HepG2 (cell line): ENCODE measurements around the gene CNNM4. TPM values are rescaled to one million over a fixed set of nuclear protein-coding genes. Genes with fewer than 3 reads are reported as not detected.
A peak's percentile ranks its signal among the peaks of the same experiment; 100 is the strongest.

ENCODE experiments used
- ARID2 ChIP-seq: sonication (generic); formaldehyde crosslinking; IDR thresholded peaks from 2 replicates; pipeline ENCODE4 v1.8.1; 2022; ENCODE audit warnings: mild to moderate bottlenecking, missing genetic modification reagents, borderline replicate concordance
- FOXC1 ChIP-seq: sonication (generic); formaldehyde crosslinking; IDR thresholded peaks from 2 replicates; pipeline ENCODE4 v1.8.0; 2022; ENCODE audit warnings: mild to moderate bottlenecking, missing genetic modification reagents, borderline replicate concordance
- TAF1 ChIP-seq: sonication (generic); formaldehyde crosslinking; IDR thresholded peaks from 2 replicates; pipeline ENCODE4 v1.4.0; 2020; ENCODE audit warnings: missing genetic modification reagents
- TAF15 ChIP-seq: fragments of 200-400 bp; formaldehyde crosslinking; IDR thresholded peaks from one replicate; pipeline ENCODE4 v1.6.1; 2018; ENCODE audit warnings: mild to moderate bottlenecking, low read depth, low read length; ENCODE audit not compliant: poor library complexity, severe bottlenecking
- TBX3 ChIP-seq: fragments of 450-650 bp; IDR thresholded peaks from 2 replicates; pipeline ENCODE4 v1.6.1; 2017; ENCODE audit warnings: antibody characterized with exemption, mild to moderate bottlenecking, inconsistent platforms, borderline replicate concordance
- ZFP82 ChIP-seq: sonication (generic); formaldehyde crosslinking; IDR thresholded peaks from 2 replicates; pipeline ENCODE4 v1.5.1; 2020; ENCODE audit warnings: mild to moderate bottlenecking, missing genetic modification reagents, borderline replicate concordance
- ZKSCAN1 ChIP-seq: fragments of 150-350 bp; IDR thresholded peaks from 2 replicates; pipeline ENCODE4 v1.6.1; 2014; ENCODE audit warnings: low read length
- ZNF431 ChIP-seq: sonication (generic); formaldehyde crosslinking; IDR thresholded peaks from 2 replicates; pipeline ENCODE4 v1.9.0; 2022; ENCODE audit warnings: missing genetic modification reagents, low read depth, mild to moderate bottlenecking, borderline replicate concordance
- ZNF501 ChIP-seq: sonication (generic); formaldehyde crosslinking; IDR thresholded peaks from 2 replicates; pipeline ENCODE4 v1.5.1; 2020; ENCODE audit warnings: mild to moderate bottlenecking, moderate library complexity, missing genetic modification reagents
- ZNF724P ChIP-seq: sonication (generic); formaldehyde crosslinking; IDR thresholded peaks from 2 replicates; pipeline ENCODE4 v1.8.0; 2022; ENCODE audit warnings: missing genetic modification reagents, borderline replicate concordance
- ZNF747 ChIP-seq: sonication (generic); formaldehyde crosslinking; IDR thresholded peaks from 2 replicates; pipeline ENCODE4 v1.8.1; 2023; ENCODE audit warnings: missing genetic modification reagents, mild to moderate bottlenecking, borderline replicate concordance
- ZNF770 ChIP-seq: sonication (generic); formaldehyde crosslinking; IDR thresholded peaks from 2 replicates; pipeline ENCODE4 v1.5.0; 2020; ENCODE audit warnings: mild to moderate bottlenecking, missing genetic modification reagents
- ZNF776 ChIP-seq: sonication (generic); formaldehyde crosslinking; IDR thresholded peaks from 2 replicates; pipeline ENCODE4 v1.4.0; 2020; ENCODE audit warnings: mild to moderate bottlenecking, missing genetic modification reagents
- polyA plus RNA-seq, 8 experiments: library from polyadenylated mRNA; depleted of rRNA in 3 of 8; stranded (reverse) in 7 of 8; unstranded in 1 of 8; fragments of >200 nt; fragmentation: Illumina TruSeq in 4 of 8; extraction: Trizol in 4 of 8; gene quantifications; 2 replicates each; pipeline versions ENCODE4 v1.2.1 to v1.2.3, GENCODE V29; 2011 to 2016; ENCODE audit warnings: low read depth in 4 of 8, missing spikeins in 1 of 8, mixed read lengths in 1 of 8; ENCODE audit not compliant: insufficient read depth in 1 of 8
- total RNA-seq, 5 experiments: library from RNA; depleted of rRNA; stranded (reverse); fragments of >200 nt; fragmentation: Illumina TruSeq; extraction: Trizol; gene quantifications; 2 replicates each; pipeline ENCODE4 v1.2.3, GENCODE V29; 2016; ENCODE audit warnings: low read depth in 1 of 5
- TF ChIP-seq, protein P1 (sequence below), 2 experiments: sonication (generic) in 1 of 2; formaldehyde crosslinking in 1 of 2; IDR thresholded peaks; 2 replicates each; pipeline versions ENCODE4 v1.6.1 to v1.9.0; 2014 to 2022; ENCODE audit warnings: antibody characterized with exemption in 1 of 2, borderline replicate concordance in 1 of 2, inconsistent platforms in 1 of 2, low read depth in 1 of 2, missing genetic modification reagents in 1 of 2
- TF ChIP-seq, protein P2 (sequence below): sonication (generic); formaldehyde crosslinking; IDR thresholded peaks from 2 replicates; pipeline ENCODE4 v1.4.0; 2020; ENCODE audit warnings: missing genetic modification reagents
- TF ChIP-seq, protein P3 (sequence below): sonication (generic); formaldehyde crosslinking; IDR thresholded peaks from 2 replicates; pipeline ENCODE4 v1.8.0; 2022; ENCODE audit warnings: missing genetic modification reagents, mild to moderate bottlenecking, borderline replicate concordance

The CNNM4 gene
- total and polyA plus RNA-seq, 2 of the 13 experiments (the other 11 are each of a cell fraction or from before 2014, with no cell fraction given): 5.9 to 8.4 TPM

GRCh38 chr2:96816127-96816835 lies 55.6 kb downstream of the CNNM4 start, which contains the start of gene CNNM3 (continued):
- TF ChIP-seq, protein P1, sequence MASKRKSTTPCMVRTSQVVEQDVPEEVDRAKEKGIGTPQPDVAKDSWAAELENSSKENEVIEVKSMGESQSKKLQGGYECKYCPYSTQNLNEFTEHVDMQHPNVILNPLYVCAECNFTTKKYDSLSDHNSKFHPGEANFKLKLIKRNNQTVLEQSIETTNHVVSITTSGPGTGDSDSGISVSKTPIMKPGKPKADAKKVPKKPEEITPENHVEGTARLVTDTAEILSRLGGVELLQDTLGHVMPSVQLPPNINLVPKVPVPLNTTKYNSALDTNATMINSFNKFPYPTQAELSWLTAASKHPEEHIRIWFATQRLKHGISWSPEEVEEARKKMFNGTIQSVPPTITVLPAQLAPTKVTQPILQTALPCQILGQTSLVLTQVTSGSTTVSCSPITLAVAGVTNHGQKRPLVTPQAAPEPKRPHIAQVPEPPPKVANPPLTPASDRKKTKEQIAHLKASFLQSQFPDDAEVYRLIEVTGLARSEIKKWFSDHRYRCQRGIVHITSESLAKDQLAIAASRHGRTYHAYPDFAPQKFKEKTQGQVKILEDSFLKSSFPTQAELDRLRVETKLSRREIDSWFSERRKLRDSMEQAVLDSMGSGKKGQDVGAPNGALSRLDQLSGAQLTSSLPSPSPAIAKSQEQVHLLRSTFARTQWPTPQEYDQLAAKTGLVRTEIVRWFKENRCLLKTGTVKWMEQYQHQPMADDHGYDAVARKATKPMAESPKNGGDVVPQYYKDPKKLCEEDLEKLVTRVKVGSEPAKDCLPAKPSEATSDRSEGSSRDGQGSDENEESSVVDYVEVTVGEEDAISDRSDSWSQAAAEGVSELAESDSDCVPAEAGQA (IDR thresholded peaks at IDR 0.05; ENCODE audit: low read depth): 0 out of 2 replicates have a peak, but pooled peaks have one; percentile 41
- TF ChIP-seq, protein P1 (CRISPR knock-in tag; IDR thresholded peaks at IDR 0.05; ENCODE audit: borderline replicate concordance): no peak; the same call in 1 of the 2 replicates
- TF ChIP-seq ZNF770 (CRISPR knock-in tag): 0 out of 2 replicates have a peak, but pooled peaks have one; percentile 38
- TF ChIP-seq, protein P2, sequence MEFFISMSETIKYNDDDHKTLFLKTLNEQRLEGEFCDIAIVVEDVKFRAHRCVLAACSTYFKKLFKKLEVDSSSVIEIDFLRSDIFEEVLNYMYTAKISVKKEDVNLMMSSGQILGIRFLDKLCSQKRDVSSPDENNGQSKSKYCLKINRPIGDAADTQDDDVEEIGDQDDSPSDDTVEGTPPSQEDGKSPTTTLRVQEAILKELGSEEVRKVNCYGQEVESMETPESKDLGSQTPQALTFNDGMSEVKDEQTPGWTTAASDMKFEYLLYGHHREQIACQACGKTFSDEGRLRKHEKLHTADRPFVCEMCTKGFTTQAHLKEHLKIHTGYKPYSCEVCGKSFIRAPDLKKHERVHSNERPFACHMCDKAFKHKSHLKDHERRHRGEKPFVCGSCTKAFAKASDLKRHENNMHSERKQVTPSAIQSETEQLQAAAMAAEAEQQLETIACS (CRISPR knock-in tag): 0 out of 2 replicates have a peak, but pooled peaks have one; percentile 39
- TF ChIP-seq ZNF501: no peak
- peak; percentile 64; the same call in 1 of the 2 replicates for TF ChIP-seq ZNF431 (CRISPR knock-in tag)
- TF ChIP-seq ZFP82 (CRISPR knock-in tag): peak; percentile 76; the same call in 1 of the 2 replicates
- TF ChIP-seq ZNF776 (CRISPR knock-in tag): peak; percentile 89
- TF ChIP-seq, protein P3, sequence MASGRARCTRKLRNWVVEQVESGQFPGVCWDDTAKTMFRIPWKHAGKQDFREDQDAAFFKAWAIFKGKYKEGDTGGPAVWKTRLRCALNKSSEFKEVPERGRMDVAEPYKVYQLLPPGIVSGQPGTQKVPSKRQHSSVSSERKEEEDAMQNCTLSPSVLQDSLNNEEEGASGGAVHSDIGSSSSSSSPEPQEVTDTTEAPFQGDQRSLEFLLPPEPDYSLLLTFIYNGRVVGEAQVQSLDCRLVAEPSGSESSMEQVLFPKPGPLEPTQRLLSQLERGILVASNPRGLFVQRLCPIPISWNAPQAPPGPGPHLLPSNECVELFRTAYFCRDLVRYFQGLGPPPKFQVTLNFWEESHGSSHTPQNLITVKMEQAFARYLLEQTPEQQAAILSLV: peak; percentile 92; the same call in 1 of the 2 replicates
- 0 out of 2 replicates have a peak, but pooled peaks have one; percentile 53 for TF ChIP-seq ZNF747
- peak; percentile 59 for TF ChIP-seq ZNF724P (CRISPR knock-in tag)
- no peak for TF ChIP-seq TAF15
- peak; percentile 53; the same call in 1 of the 2 replicates for TF ChIP-seq ARID2 (CRISPR knock-in tag)
- TF ChIP-seq TAF1 (CRISPR knock-in tag): peak; percentile 80
- TF ChIP-seq ZKSCAN1: 0 out of 2 replicates have a peak, but pooled peaks have one; percentile 12
- TF ChIP-seq TBX3: peak; percentile 51; the same call in 1 of the 2 replicates
- TF ChIP-seq FOXC1 (CRISPR knock-in tag): peak; percentile 34; the same call in 1 of the 2 replicates
